G401.6 (cell line): ENCODE data around the gene JPT2.

Experiments used
- FAIRE-seq: peaks from 2 replicates; lab custom pipeline; 2012; peaks lifted over from hg19 to GRCh38; lab: Jason Lieb, UNC

The JPT2 gene, protein sequence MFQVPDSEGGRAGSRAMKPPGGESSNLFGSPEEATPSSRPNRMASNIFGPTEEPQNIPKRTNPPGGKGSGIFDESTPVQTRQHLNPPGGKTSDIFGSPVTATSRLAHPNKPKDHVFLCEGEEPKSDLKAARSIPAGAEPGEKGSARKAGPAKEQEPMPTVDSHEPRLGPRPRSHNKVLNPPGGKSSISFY

DNA sequence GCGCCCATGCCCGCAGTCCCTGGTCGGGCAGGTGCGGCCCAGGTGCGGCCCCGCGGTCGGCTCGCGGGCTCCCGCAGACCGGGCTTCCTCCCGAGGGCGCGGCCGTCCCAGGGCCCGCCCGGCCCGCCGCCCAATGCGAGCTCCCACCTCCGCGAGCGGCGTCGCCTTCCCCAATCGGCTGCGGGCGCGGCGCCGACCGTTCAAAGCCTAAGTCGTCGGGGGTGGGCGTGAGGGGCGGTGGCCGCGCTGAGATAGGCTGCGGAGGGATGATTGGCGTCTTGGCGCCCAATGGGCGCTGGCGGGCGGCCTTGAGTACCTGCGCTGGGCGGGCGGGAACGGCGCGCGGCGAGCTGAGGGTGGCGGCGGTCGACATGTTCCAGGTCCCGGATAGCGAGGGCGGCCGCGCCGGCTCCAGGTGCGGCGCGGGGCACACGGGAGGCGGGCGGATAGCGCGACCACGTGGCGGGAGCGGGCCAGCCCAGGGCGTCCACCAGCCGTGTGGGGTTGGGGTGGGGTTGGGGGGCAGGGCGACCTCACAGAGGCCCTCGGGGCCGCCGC lies at the start of gene JPT2:
JPT2 (plus strand) TSS at position 338 of the 558 bp plus-strand sequence; CDS start at position 372, 34 bp downstream.
- no peak for FAIRE-seq

DNA sequence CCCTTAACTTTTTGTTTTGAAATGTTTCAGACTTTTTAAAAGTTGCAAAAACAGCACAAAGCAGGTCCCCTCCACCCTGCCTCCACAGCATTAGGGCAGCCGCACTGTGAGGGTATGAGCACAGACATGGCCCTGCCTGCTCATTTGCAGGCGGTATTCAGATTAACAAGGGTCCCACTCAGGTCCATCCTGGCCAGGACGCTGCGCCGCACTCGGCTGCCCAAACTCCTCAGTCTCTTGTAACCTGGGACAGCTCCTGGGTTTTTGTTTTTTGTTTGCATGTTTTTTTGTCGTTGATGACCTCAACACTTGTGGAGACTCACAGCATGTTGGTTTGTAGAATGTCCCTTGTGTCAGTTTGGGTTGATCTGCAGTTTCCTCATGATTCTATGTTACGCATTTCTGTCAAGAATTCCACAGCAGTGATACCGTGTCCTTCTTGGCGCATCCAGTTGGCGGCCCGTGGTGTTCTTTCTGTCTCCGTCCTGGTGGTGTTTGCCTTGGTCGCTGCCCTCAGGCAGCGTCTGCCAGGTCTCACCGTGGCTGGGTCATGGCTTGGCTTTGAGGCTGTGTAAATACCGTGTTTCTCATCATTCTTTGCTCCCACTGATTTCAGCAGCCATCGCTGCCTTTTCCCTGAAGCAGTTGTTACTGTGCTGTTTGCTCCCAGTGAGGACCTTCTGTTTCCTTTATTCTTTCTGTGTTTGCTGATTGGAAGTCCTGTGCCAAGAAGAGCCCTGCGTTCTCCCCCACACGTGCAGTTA lies 47.4 kb upstream of the JPT2 start:
- FAIRE-seq = no peak

GRCh38 chr16:1631230-1631629 lies 46.8 kb upstream of the JPT2 start:
- no peak for FAIRE-seq

GRCh38 chr16:1631931-1632637 lies 46.0 kb upstream of the JPT2 start:
- no peak for FAIRE-seq

DNA sequence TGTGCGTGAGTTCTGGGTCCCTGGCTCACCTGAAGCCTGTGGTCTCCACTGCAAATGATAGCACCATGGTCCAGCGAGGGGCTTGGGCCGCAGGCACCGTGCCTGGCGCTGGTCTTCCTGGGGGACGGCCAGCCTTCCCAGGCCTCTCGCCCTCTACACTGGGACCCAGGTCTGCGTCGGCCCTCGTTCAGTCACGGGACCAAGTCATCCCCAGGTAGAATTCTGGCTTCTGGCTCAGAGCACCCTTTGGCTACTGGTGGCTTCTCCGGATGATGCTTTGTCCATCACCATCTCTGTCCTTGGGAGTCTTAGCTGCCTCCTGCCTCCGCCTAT lies 45.5 kb upstream of the JPT2 start:
- no peak for FAIRE-seq

DNA sequence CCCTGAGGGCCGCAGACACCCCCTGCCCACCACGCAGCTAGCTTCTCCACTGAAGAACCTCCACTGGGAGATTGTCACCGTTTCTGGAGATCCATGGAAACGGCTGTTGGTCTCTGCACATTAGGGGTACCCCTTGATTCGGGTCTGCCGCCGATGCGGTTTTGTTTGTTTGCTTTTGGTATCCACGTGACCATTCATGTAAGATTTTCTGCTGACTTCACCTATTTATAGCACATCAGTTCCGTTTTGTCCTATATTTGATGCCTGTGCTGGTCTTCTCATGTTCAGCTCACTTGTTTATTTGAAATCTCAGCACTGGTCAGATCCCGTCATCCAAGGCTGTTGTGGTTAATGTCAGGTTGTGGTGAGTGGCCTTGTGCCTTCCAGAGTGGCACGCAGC lies 44.8 kb upstream of the JPT2 start:
- no peak for FAIRE-seq

GRCh38 chr16:1634541-1634940 lies 43.5 kb upstream of the JPT2 start:
- FAIRE-seq = no peak

DNA sequence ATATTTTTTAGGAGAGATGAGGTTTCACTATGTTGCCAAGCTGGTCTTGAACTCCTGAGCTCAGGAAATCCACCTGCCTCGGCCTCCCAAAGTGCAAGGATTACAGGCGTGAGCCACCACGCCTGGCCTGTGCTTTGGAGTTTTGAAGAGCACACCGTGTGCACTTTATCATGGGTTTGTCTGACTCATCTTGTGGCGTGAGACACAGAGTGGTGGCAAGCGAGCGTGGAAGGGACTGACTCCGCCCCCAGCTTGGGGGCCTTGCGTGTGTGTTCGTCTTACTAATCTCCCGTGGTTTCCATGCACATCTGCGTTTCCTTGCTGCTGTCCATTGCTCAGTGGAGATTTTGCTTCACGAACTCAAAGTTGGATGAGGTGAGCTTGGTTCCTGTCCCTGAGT lies 43.0 kb upstream of the JPT2 start:
- FAIRE-seq = no peak

GRCh38 chr16:1637526-1637925 lies 40.6 kb upstream of the JPT2 start:
- no peak for FAIRE-seq

DNA sequence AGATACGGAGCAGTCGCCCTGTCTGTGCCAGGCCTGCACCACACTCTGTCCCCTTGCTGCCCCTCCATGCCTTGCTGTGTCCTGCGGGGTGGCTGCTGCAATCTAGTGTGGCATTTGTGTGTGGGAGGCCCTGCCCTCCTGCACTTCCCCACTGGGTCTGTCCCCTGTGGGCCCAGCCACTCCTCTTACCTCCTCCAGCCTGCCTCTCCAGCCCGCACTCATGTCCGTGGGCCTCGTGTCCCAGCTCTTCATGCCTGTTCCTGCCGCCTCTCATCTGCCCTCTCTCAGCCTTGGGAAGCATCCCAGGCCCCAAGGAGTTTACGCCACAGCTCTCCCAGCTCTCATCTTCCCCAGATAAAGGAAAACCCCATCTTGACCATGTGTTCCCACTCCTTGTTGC lies 39.3 kb upstream of the JPT2 start:
- no peak for FAIRE-seq

- no peak for FAIRE-seq
Observed at GRCh38 chr16:1639282-1639681, 38.8 kb upstream of the JPT2 start.

- no peak for FAIRE-seq
Observed at GRCh38 chr16:1639860-1640259, 38.2 kb upstream of the JPT2 start.

- FAIRE-seq = no peak
Observed at GRCh38 chr16:1640261-1640941, 37.7 kb upstream of the JPT2 start.

GRCh38 chr16:1641261-1641660 lies 36.8 kb upstream of the JPT2 start:
- FAIRE-seq = no peak

- no peak for FAIRE-seq
Observed at GRCh38 chr16:1642148-1642547, 35.9 kb upstream of the JPT2 start.

DNA sequence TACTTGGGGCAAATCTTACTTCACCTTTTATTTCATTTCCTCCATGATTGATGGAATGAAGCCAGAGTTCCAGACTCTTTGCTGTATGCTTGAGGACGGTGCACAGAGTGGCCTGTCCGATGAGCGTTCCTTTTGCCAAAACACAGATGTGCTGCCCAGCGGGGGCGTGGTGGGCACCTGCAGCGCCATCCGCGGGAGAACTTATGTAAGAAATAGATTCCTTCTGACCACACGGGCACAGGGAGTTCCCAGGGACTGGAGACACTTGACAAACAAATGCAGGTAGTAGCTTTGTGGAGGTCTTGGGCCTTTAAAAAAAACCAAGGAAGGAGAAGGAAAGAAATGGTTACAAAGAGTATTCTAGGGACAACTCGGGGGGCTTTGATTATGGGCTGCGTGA lies 35.3 kb upstream of the JPT2 start:
- no peak for FAIRE-seq

DNA sequence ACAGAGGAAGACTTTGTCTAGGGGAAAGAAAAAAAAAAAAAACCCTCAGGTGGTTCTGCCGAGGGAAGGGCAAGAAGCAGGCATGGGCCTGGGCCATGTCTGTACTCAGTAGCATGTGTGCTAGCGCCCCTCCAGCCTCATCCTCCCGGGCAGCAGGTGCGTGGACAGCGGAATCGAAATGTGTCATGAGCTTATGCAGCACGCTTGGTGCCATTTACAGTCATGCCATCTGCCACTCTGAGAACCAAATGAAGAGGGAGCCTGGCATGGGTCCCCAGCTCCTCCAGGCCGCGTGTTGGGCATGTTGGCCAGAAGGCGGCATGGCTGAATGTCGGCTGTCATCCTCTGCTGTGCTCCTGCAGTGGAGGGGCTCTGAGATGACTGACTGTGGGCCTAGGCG lies 34.6 kb upstream of the JPT2 start:
- FAIRE-seq = no peak

- no peak for FAIRE-seq
Observed at GRCh38 chr16:1645914-1646525, 32.1 kb upstream of the JPT2 start.

GRCh38 chr16:1647856-1648255 lies 30.2 kb upstream of the JPT2 start:
- no peak for FAIRE-seq

DNA sequence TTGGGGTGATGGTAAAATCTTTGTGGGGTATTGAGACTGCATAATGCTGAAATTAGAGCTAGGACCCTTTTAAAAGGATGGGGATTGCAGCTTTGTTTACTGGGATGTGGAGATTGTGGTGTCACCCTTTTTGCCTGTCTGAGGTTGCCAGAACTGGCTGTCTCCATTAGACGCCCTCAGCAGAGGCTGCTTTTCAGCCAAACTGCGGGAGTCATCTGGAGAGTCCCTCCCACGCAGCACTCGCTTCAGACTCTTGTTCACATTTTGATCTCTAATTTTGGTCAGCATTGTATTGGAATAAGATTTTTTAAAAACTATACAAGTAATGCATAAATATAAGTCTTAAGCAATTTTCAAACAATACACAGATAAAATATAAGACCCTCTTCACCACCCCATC lies 27.9 kb upstream of the JPT2 start:
- FAIRE-seq = no peak

- FAIRE-seq = no peak
Observed at GRCh38 chr16:1651094-1651973, 26.7 kb upstream of the JPT2 start.
